M059J (cell line): ENCODE measurements around the gene TNFRSF25. TPM values are rescaled to one million over a fixed set of nuclear protein-coding genes. Genes with fewer than 3 reads are reported as not detected.
A peak's percentile ranks its signal among the peaks of the same experiment; 100 is the strongest.
"Not testable (repeated sequence)": the region's sequence is repeated elsewhere in the genome, so short reads cannot be mapped to it uniquely, and the experiment has no call there.

Source experiments
- DNase-seq: peaks from one replicate; pipeline ENCODE4 v3.0.0-alpha.2; 2012; ENCODE audit warnings: low read depth
- total RNA-seq: library from RNA; depleted of rRNA; stranded (reverse); fragments of >200 nt; shearing (Covaris generic); gene quantifications from 2 replicates; pipeline ENCODE4 v1.2.3, GENCODE V29; 2014

TNFRSF25 gene
- total RNA-seq, 1 experiment from 2014 or later, result 8.7 TPM

GRCh38 chr1:6453895-6454855 lies 11.8 kb downstream of the TNFRSF25 start:
- DNase-seq, result not testable (repeated sequence)

- no peak for DNase-seq
These were observed 15.0 kb downstream of the TNFRSF25 start for GRCh38 chr1:6450943-6451373.

- not testable (repeated sequence) for DNase-seq
These were observed 15.5 kb downstream of the TNFRSF25 start for GRCh38 chr1:6450486-6450885.

- no peak for DNase-seq
These were observed 15.9 kb downstream of the TNFRSF25 start for GRCh38 chr1:6450005-6450450.

- peak; percentile 42 for DNase-seq
These were observed 17.0 kb downstream of the TNFRSF25 start for GRCh38 chr1:6448749-6449631.

- DNase-seq, result no peak
These were observed 17.9 kb downstream of the TNFRSF25 start for GRCh38 chr1:6447818-6448748.

GRCh38 chr1:6447016-6447817 lies 18.8 kb downstream of the TNFRSF25 start:
- no peak for DNase-seq

GRCh38 chr1:6446665-6447015 lies 19.3 kb downstream of the TNFRSF25 start:
- no peak for DNase-seq

- not testable (repeated sequence) for DNase-seq
These were observed 20.0 kb downstream of the TNFRSF25 start for GRCh38 chr1:6445929-6446328.

- peak; percentile 46 for DNase-seq
These were observed 20.8 kb downstream of the TNFRSF25 start for GRCh38 chr1:6445062-6445763.

- no peak for DNase-seq
These were observed 21.6 kb downstream of the TNFRSF25 start for GRCh38 chr1:6444377-6444776.

GRCh38 chr1:6443339-6444115 lies 22.4 kb downstream of the TNFRSF25 start:
- no peak for DNase-seq

GRCh38 chr1:6441586-6441985 lies 24.4 kb downstream of the TNFRSF25 start:
- no peak for DNase-seq

GRCh38 chr1:6440198-6441126 lies 25.5 kb downstream of the TNFRSF25 start:
- peak; percentile 55 for DNase-seq

- peak; percentile 64 for DNase-seq
These were observed 27.9 kb downstream of the TNFRSF25 start for GRCh38 chr1:6438047-6438525.

- DNase-seq, result peak; percentile 72
These were observed 28.8 kb downstream of the TNFRSF25 start for GRCh38 chr1:6437012-6437700.

- DNase-seq, result not testable (repeated sequence)
These were observed 29.7 kb downstream of the TNFRSF25 start for GRCh38 chr1:6436277-6436676.
